PFSK-1 (cell line): Measurements from ENCODE around the gene PDE3B.

Experiments used
- FOXP2 ChIP-seq: optimal IDR thresholded peaks from 2 replicates; pipeline ENCODE3; 2011; ENCODE audit warnings: borderline replicate concordance, control low read depth, inconsistent platforms; ENCODE audit not compliant: insufficient read depth; ENCODE audit errors: extremely low read length, extremely low read depth
- POLR2AphosphoS5 ChIP-seq: IDR thresholded peaks from 2 replicates; pipeline ENCODE4 v1.6.1; 2012; ENCODE audit warnings: low read depth, mild to moderate bottlenecking, control low read depth, low read length, moderate library complexity
- REST ChIP-seq, 2 experiments: IDR thresholded peaks; 2 replicates each; pipeline versions ENCODE4 v1.6.1 to v1.8.0; 2011 to 2012; ENCODE audit warnings: low read depth in 2 of 2, low read length in 2 of 2, control low read depth in 1 of 2, inconsistent platforms in 1 of 2, mild to moderate bottlenecking in 1 of 2, moderate library complexity in 1 of 2; ENCODE audit not compliant: insufficient read depth in 1 of 2
- SIN3A ChIP-seq: IDR thresholded peaks from 2 replicates; pipeline ENCODE4 v1.6.1; 2012; ENCODE audit warnings: mild to moderate bottlenecking, low read length, moderate library complexity, borderline replicate concordance; ENCODE audit not compliant: insufficient read depth
- TAF1 ChIP-seq: IDR thresholded peaks from 2 replicates; pipeline ENCODE4 v1.6.1; 2012; ENCODE audit warnings: low read length, control low read depth, borderline replicate concordance; ENCODE audit not compliant: insufficient read depth

PDE3B gene

GRCh38 chr11:14635546-14635945 lies 8.1 kb upstream of the PDE3B start:
- TF ChIP-seq POLR2AphosphoS5 (no peak), TAF1 (no peak), SIN3A (no peak), REST (IDR thresholded peaks at IDR 0.05; ENCODE audit: insufficient read depth in 1 of 2, low read depth in 2 of 2, low read length in 2 of 2) (no peak), FOXP2 (no peak)

DNA sequence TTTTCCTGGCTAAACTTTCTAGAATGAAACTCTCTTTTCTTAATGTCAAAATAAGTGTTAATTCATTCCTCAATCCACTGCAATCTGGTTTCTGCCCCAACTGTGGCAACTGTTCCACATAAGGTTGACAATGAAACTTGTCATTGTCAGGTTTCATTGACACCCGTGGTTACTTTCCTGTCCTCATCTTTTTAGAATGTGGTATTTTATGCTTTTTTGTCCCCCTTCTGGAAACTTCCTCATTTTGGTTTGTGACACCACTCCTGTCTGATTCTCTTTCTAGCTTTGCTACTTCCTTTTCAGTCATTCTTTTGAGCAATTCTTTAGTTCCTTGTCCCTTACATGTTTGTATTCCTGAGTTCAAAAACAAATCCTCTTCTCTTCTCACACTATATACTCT lies 7.5 kb upstream of the PDE3B start:
- TF ChIP-seq POLR2AphosphoS5 = no peak
- no peak for TF ChIP-seq FOXP2
- TF ChIP-seq REST (IDR thresholded peaks at IDR 0.05; ENCODE audit: insufficient read depth in 1 of 2, low read depth in 2 of 2, low read length in 2 of 2) = no peak

- TF ChIP-seq REST (IDR thresholded peaks at IDR 0.05; ENCODE audit: insufficient read depth in 1 of 2, low read depth in 2 of 2, low read length in 2 of 2) (no peak), FOXP2 (no peak), POLR2AphosphoS5 (no peak), TAF1 (no peak), SIN3A (no peak)
Measured at GRCh38 chr11:14637868-14638409, 5.7 kb upstream of the PDE3B start.

DNA sequence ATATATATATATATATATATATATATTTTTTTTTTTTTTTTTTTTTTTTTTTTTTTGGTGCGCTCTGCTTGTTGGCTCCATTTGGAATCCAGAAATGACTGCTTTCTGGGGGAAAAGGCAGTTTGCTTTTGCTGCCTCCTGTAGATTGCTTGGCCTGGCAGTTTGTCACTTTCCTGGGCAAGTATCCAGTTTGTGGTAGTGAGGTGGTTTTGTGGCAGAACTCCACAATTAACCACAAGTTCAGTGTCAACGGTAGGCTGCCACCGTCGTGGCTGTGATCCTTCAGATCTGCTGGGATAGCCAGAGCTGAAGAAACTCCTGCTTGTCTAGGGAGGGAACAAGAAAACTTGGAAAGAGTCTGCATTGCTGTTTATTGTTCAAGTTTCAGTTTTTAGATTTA lies 5.0 kb upstream of the PDE3B start:
- TF ChIP-seq TAF1 (no peak), FOXP2 (no peak), POLR2AphosphoS5 (no peak), SIN3A (no peak), REST (IDR thresholded peaks at IDR 0.05; ENCODE audit: insufficient read depth in 1 of 2, low read depth in 2 of 2, low read length in 2 of 2) (no peak)

DNA sequence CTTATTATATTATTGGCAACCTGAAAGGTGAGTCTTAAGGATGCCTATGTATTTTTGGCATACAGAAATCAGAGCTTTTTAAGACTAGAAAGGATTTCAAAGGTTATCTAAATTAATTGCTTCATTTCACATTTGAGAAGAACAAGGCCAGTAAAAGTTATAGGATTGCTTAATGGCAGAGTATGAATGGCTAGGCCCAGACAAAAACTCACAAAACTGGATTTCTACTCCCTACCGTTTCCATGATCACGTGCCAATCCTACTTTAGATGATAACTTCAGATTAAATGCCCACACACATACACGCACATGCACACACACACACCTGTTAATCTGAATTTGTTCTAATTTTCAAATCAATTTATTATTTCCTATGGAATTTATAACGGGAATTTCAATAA lies 1.8 kb upstream of the PDE3B start:
- TF ChIP-seq REST (IDR thresholded peaks at IDR 0.05; ENCODE audit: insufficient read depth in 1 of 2, low read depth in 2 of 2, low read length in 2 of 2) (no peak), TAF1 (no peak)
